ENCODE data around the gene MALL.
"Not testable (repeated sequence)": the region's sequence is repeated elsewhere in the genome, so short reads cannot be mapped to it uniquely, and the experiment has no call there.

The MALL gene

GRCh38 chr2:110115291-110116032 is at the start of gene MALL:
Gene MALL, minus strand, starts transcription at chr2:110115822. Its CDS starts 30 bp downstream, at chr2:110115792.
- DNase-seq: peak; percentile 42

GRCh38 chr2:110157153-110157793 is 41.7 kb upstream of the MALL start:
- peak; percentile 10 for DNase-seq

GRCh38 chr2:110154828-110155227 is 39.2 kb upstream of the MALL start:
- DNase-seq: not testable (repeated sequence)

GRCh38 chr2:110154188-110154587 is 38.6 kb upstream of the MALL start:
- not testable (repeated sequence) for DNase-seq

GRCh38 chr2:110153416-110153815 is 37.8 kb upstream of the MALL start:
- DNase-seq: no peak

GRCh38 chr2:110152943-110153342 is 37.3 kb upstream of the MALL start:
- no peak for DNase-seq

GRCh38 chr2:110149330-110150220 is 34.0 kb upstream of the MALL start:
- no peak for DNase-seq

GRCh38 chr2:110146945-110147332 is 31.3 kb upstream of the MALL start:
- DNase-seq: no peak

- DNase-seq: no peak
Observed at GRCh38 chr2:110146183-110146944, 30.7 kb upstream of the MALL start.

GRCh38 chr2:110143982-110144381 is 28.4 kb upstream of the MALL start:
- DNase-seq: no peak

GRCh38 chr2:110140401-110140800 is 24.8 kb upstream of the MALL start:
- no peak for DNase-seq

GRCh38 chr2:110134025-110134424 is 18.4 kb upstream of the MALL start:
- no peak for DNase-seq

- DNase-seq: no peak
Observed at GRCh38 chr2:110131166-110131565, 15.5 kb upstream of the MALL start.

- no peak for DNase-seq
Observed at GRCh38 chr2:110130757-110131156, 15.1 kb upstream of the MALL start.

GRCh38 chr2:110126906-110127305 is 11.3 kb upstream of the MALL start:
- no peak for DNase-seq

GRCh38 chr2:110126086-110126773 is 10.6 kb upstream of the MALL start:
- DNase-seq: peak; percentile 43

- no peak for DNase-seq
Observed at GRCh38 chr2:110124939-110125691, 9.5 kb upstream of the MALL start.

GRCh38 chr2:110124038-110124825 is 8.6 kb upstream of the MALL start:
- no peak for DNase-seq

GRCh38 chr2:110121592-110121991 is 6.0 kb upstream of the MALL start:
- no peak for DNase-seq

- DNase-seq: no peak
Observed at GRCh38 chr2:110121052-110121334, 5.4 kb upstream of the MALL start.

Data from NCI-H2171 (cell line).